Activated T-helper 17 cell treated with anti-CD3 and anti-CD28 coated beads, Interleukin-2, amount 50 U/mL, for 72 hours (primary cell): ENCODE measurements around the gene RNFT2. TPM values are rescaled to one million over a fixed set of nuclear protein-coding genes. Genes with fewer than 3 reads are reported as not detected.
"Not testable (repeated sequence)": the region's sequence is repeated elsewhere in the genome, so short reads cannot be mapped to it uniquely, and the experiment has no call there.

Experiments
- ATAC-seq: fragments of 150-1000 bp; cut with Tn5 transposase; replicated peaks from 2 replicates; pipeline ENCODE4 v1.10.0; 2021; ENCODE audit warnings: mild to moderate bottlenecking, moderate library complexity
- H3K27ac Mint-ChIP-seq: one replicate; pipeline ENCODE4 v1.8.0; 2022; ENCODE audit warnings: mixed read lengths
- H3K27me3 Mint-ChIP-seq: one replicate; pipeline ENCODE4 v1.8.0; 2022; ENCODE audit warnings: mixed read lengths
- H3K36me3 Mint-ChIP-seq: one replicate; pipeline ENCODE4 v1.8.0; 2022; ENCODE audit warnings: low read depth, mild to moderate bottlenecking, mixed read lengths
- H3K4me1 Mint-ChIP-seq: one replicate; pipeline ENCODE4 v1.8.0; 2022; ENCODE audit warnings: mixed read lengths
- H3K4me3 Mint-ChIP-seq: one replicate; pipeline ENCODE4 v1.8.0; 2022; ENCODE audit warnings: mild to moderate bottlenecking, mixed read lengths
- H3K9me3 Mint-ChIP-seq: one replicate; pipeline ENCODE4 v1.8.0; 2022; ENCODE audit warnings: mixed read lengths
- total RNA-seq, 2 donors: library from RNA; stranded (reverse); gene quantifications; one replicate each; pipeline ENCODE4 v1.2.3, GENCODE V29; 2022

RNFT2 gene
- total RNA-seq, 2 donors from 2014 or later, result 12.3 to 23.6 TPM

GRCh38 chr12:116719731-116720528, 18.2 kb upstream of the RNFT2 start:
- Mint-ChIP-seq H3K4me1 (peaks cover 15% of the 10 kb centered on the region), H3K27ac (no peak overlapping the region), H3K9me3 (no peaks in the 10 kb centered on the region), H3K4me3 (no peak overlapping the region), H3K27me3 (no peaks in the 10 kb centered on the region), H3K36me3 (peaks cover 83% of the 10 kb centered on the region)
- no peak for ATAC-seq

GRCh38 chr12:116722245-116722644, 15.9 kb upstream of the RNFT2 start:
- Mint-ChIP-seq H3K27ac (peak overlapping the region; percentile 30), H3K36me3 (peaks cover 61% of the 10 kb centered on the region), H3K27me3 (no peaks in the 10 kb centered on the region), H3K4me3 (no peak overlapping the region), H3K4me1 (peaks cover 15% of the 10 kb centered on the region), H3K9me3 (no peaks in the 10 kb centered on the region)
- ATAC-seq, result no peak

GRCh38 chr12:116726694-116727093, 11.4 kb upstream of the RNFT2 start:
- no peaks in the 10 kb centered on the region for H3K27me3 Mint-ChIP-seq
- H3K36me3 Mint-ChIP-seq, result peaks cover 26% of the 10 kb centered on the region
- peaks cover 12% of the 10 kb centered on the region for H3K4me1 Mint-ChIP-seq
- H3K4me3 Mint-ChIP-seq, result no peak overlapping the region
- H3K9me3 Mint-ChIP-seq, result no peaks in the 10 kb centered on the region
- ATAC-seq, result no peak
- H3K27ac Mint-ChIP-seq, result peak overlapping the region; percentile 10

GRCh38 chr12:116727261-116727660, 10.9 kb upstream of the RNFT2 start:
- H3K27ac Mint-ChIP-seq, result peak overlapping the region; percentile 10
- H3K4me3 Mint-ChIP-seq, result no peak overlapping the region
- peaks cover 6% of the 10 kb centered on the region for H3K4me1 Mint-ChIP-seq
- H3K9me3 Mint-ChIP-seq, result no peaks in the 10 kb centered on the region
- ATAC-seq, result no peak
- H3K36me3 Mint-ChIP-seq, result peaks cover 20% of the 10 kb centered on the region
- no peaks in the 10 kb centered on the region for H3K27me3 Mint-ChIP-seq

GRCh38 chr12:116727891-116728290, 10.2 kb upstream of the RNFT2 start:
- Mint-ChIP-seq H3K27me3 (no peaks in the 10 kb centered on the region), H3K9me3 (no peaks in the 10 kb centered on the region), H3K4me1 (peaks cover 3% of the 10 kb centered on the region), H3K27ac (no peak overlapping the region), H3K36me3 (peaks cover 18% of the 10 kb centered on the region), H3K4me3 (no peak overlapping the region)
- no peak for ATAC-seq

GRCh38 chr12:116731801-116732200, 6.3 kb upstream of the RNFT2 start:
- H3K9me3 Mint-ChIP-seq, result no peaks in the 10 kb centered on the region
- no peak overlapping the region for H3K4me3 Mint-ChIP-seq
- no peak overlapping the region for H3K27ac Mint-ChIP-seq
- no peak for ATAC-seq
- H3K27me3 Mint-ChIP-seq, result no peaks in the 10 kb centered on the region
- peaks cover 34% of the 10 kb centered on the region for H3K36me3 Mint-ChIP-seq
- H3K4me1 Mint-ChIP-seq, result peaks cover 20% of the 10 kb centered on the region

- peaks cover 31% of the 10 kb centered on the region for H3K36me3 Mint-ChIP-seq
- peak overlapping the region; percentile 32 for H3K27ac Mint-ChIP-seq
- no peak for ATAC-seq
- no peaks in the 10 kb centered on the region for H3K27me3 Mint-ChIP-seq
- H3K9me3 Mint-ChIP-seq, result no peaks in the 10 kb centered on the region
- peak overlapping the region; percentile 97 for H3K4me3 Mint-ChIP-seq
- peaks cover 25% of the 10 kb centered on the region for H3K4me1 Mint-ChIP-seq
These were observed 3.9 kb upstream of the RNFT2 start for GRCh38 chr12:116734156-116734768.

GRCh38 chr12:116735084-116735483, 3.0 kb upstream of the RNFT2 start:
- H3K27ac Mint-ChIP-seq, result peak overlapping the region; percentile 32
- peaks cover 28% of the 10 kb centered on the region for H3K4me1 Mint-ChIP-seq
- ATAC-seq, result no peak
- H3K36me3 Mint-ChIP-seq, result peaks cover 25% of the 10 kb centered on the region
- no peaks in the 10 kb centered on the region for H3K27me3 Mint-ChIP-seq
- H3K9me3 Mint-ChIP-seq, result no peaks in the 10 kb centered on the region
- peak overlapping the region; percentile 97 for H3K4me3 Mint-ChIP-seq

- Mint-ChIP-seq H3K4me1 (peaks cover 28% of the 10 kb centered on the region), H3K36me3 (peaks cover 25% of the 10 kb centered on the region), H3K27ac (peak overlapping the region; percentile 94), H3K4me3 (peak overlapping the region; percentile 97), H3K27me3 (no peaks in the 10 kb centered on the region), H3K9me3 (no peaks in the 10 kb centered on the region)
- ATAC-seq, result no peak
These were observed 2.0 kb upstream of the RNFT2 start for GRCh38 chr12:116735951-116736599.

- no peaks in the 10 kb centered on the region for H3K27me3 Mint-ChIP-seq
- ATAC-seq, result no peak
- peak overlapping the region; percentile 97 for H3K4me3 Mint-ChIP-seq
- no peaks in the 10 kb centered on the region for H3K9me3 Mint-ChIP-seq
- peak overlapping the region; percentile 94 for H3K27ac Mint-ChIP-seq
- H3K36me3 Mint-ChIP-seq, result peaks cover 25% of the 10 kb centered on the region
- H3K4me1 Mint-ChIP-seq, result peaks cover 28% of the 10 kb centered on the region
These were observed 947 bp upstream of the RNFT2 start for GRCh38 chr12:116736962-116737773.

- Mint-ChIP-seq H3K27ac (no peak overlapping the region), H3K9me3 (no peaks in the 10 kb centered on the region)
- no peak for ATAC-seq
These were observed 1.3 kb downstream of the RNFT2 start for GRCh38 chr12:116739381-116739887.

GRCh38 chr12:116742787-116743186, 4.7 kb downstream of the RNFT2 start:
- not testable (repeated sequence) for H3K27me3 Mint-ChIP-seq, ATAC-seq, H3K4me1 Mint-ChIP-seq, H3K27ac Mint-ChIP-seq, H3K9me3 Mint-ChIP-seq, H3K36me3 Mint-ChIP-seq, H3K4me3 Mint-ChIP-seq

More at GRCh38 chr12:116739381-116739887, 1.3 kb downstream of the RNFT2 start:
- Mint-ChIP-seq H3K4me1 (peaks cover 22% of the 10 kb centered on the region), H3K4me3 (peak overlapping the region; percentile 97), H3K36me3 (peaks cover 10% of the 10 kb centered on the region), H3K27me3 (no peaks in the 10 kb centered on the region)

GRCh38 chr12:116744766-116745165, 6.7 kb downstream of the RNFT2 start:
- Mint-ChIP-seq H3K27ac (no peak overlapping the region), H3K4me3 (no peak overlapping the region), H3K36me3 (no peaks in the 10 kb centered on the region), H3K9me3 (no peaks in the 10 kb centered on the region), H3K4me1 (no peaks in the 10 kb centered on the region), H3K27me3 (no peaks in the 10 kb centered on the region)
- no peak for ATAC-seq

- Mint-ChIP-seq H3K27ac (no peak overlapping the region), H3K27me3 (no peaks in the 10 kb centered on the region), H3K4me1 (no peaks in the 10 kb centered on the region), H3K4me3 (no peak overlapping the region), H3K36me3 (no peaks in the 10 kb centered on the region), H3K9me3 (no peaks in the 10 kb centered on the region)
- no peak for ATAC-seq
These were observed 7.4 kb downstream of the RNFT2 start for GRCh38 chr12:116745554-116745953.
